Trophoblast cell (in vitro differentiated cells and primary cell): ENCODE measurements around the gene PKD2L1.
A peak's percentile ranks its signal among the peaks of the same experiment; 100 is the strongest.

Source experiments
- DNase-seq, 2 donors: peaks; one replicate each; pipeline ENCODE4 v3.0.0-alpha.2; 2016
- H2AFZ ChIP-seq: 2 replicates; pipeline ENCODE4 v1.6.1; 2013; ENCODE audit warnings: low read length, moderate library complexity, mild to moderate bottlenecking; ENCODE audit not compliant: insufficient read depth, poor library complexity
- H2AK5ac ChIP-seq: 2 replicates; pipeline ENCODE4 v1.6.1; 2013; ENCODE audit warnings: mild to moderate bottlenecking, low read length
- H2BK120ac ChIP-seq: 2 replicates; pipeline ENCODE4 v1.6.1; 2013; ENCODE audit warnings: low read length, mild to moderate bottlenecking, moderate library complexity; ENCODE audit not compliant: insufficient read depth, poor library complexity
- H2BK12ac ChIP-seq: 2 replicates; pipeline ENCODE4 v1.6.1; 2013; ENCODE audit warnings: mild to moderate bottlenecking, low read length, moderate library complexity
- H2BK5ac ChIP-seq: 2 replicates; pipeline ENCODE4 v1.6.1; 2013; ENCODE audit warnings: low read length, low read depth, moderate library complexity, mild to moderate bottlenecking; ENCODE audit not compliant: poor library complexity
- H3K14ac ChIP-seq: 2 replicates; pipeline ENCODE4 v1.6.1; 2013; ENCODE audit warnings: mild to moderate bottlenecking, low read length
- H3K18ac ChIP-seq: 2 replicates; pipeline ENCODE4 v1.6.1; 2013; ENCODE audit warnings: mild to moderate bottlenecking, low read length
- H3K23ac ChIP-seq: 2 replicates; pipeline ENCODE4 v1.6.1; 2013; ENCODE audit warnings: low read length
- H3K27ac ChIP-seq: 2 replicates; pipeline ENCODE4 v1.5.1; 2013; ENCODE audit warnings: low read depth, mild to moderate bottlenecking, inconsistent platforms, low read length, moderate library complexity
- H3K27me3 ChIP-seq: 2 replicates; pipeline ENCODE4 v1.6.1; 2013; ENCODE audit warnings: inconsistent platforms, mild to moderate bottlenecking, low read length, moderate library complexity; ENCODE audit not compliant: insufficient read depth
- H3K36me3 ChIP-seq, 2 experiments: 1 replicate in 1 of 2; 2 replicates in 1 of 2; pipeline ENCODE4 v1.6.1; 2013; ENCODE audit warnings: low read length in 2 of 2, mild to moderate bottlenecking in 2 of 2, moderate library complexity in 1 of 2; ENCODE audit not compliant: insufficient read depth in 2 of 2, control insufficient read depth in 1 of 2
- H3K4ac ChIP-seq: 2 replicates; pipeline ENCODE4 v1.6.1; 2013; ENCODE audit warnings: low read depth, mild to moderate bottlenecking, low read length, moderate library complexity
- H3K4me1 ChIP-seq, 2 experiments: 1 replicate in 1 of 2; 2 replicates in 1 of 2; pipeline ENCODE4 v1.6.1; 2013; ENCODE audit warnings: low read length in 2 of 2, mild to moderate bottlenecking in 2 of 2, moderate library complexity in 1 of 2; ENCODE audit not compliant: insufficient read depth in 2 of 2, control insufficient read depth in 1 of 2
- H3K4me2 ChIP-seq: 2 replicates; pipeline ENCODE4 v1.6.1; 2013; ENCODE audit warnings: inconsistent platforms, mild to moderate bottlenecking, low read length, moderate library complexity
- H3K4me3 ChIP-seq: 2 replicates; pipeline ENCODE4 v1.5.1; 2013; ENCODE audit warnings: mild to moderate bottlenecking, low read depth, low read length, inconsistent platforms
- H3K79me1 ChIP-seq: one replicate; pipeline ENCODE4 v1.6.1; 2013; ENCODE audit warnings: low read length
- H3K79me2 ChIP-seq: 2 replicates; pipeline ENCODE4 v1.6.1; 2013; ENCODE audit warnings: low read length, mild to moderate bottlenecking; ENCODE audit not compliant: control insufficient read depth, insufficient read depth, poor library complexity
- H3K9ac ChIP-seq: 2 replicates; pipeline ENCODE4 v1.6.1; 2013; ENCODE audit warnings: mild to moderate bottlenecking, low read length
- H3K9me3 ChIP-seq: 2 replicates; pipeline ENCODE4 v1.6.1; 2013; ENCODE audit warnings: low read depth, mild to moderate bottlenecking, control low read depth, inconsistent platforms, low read length; ENCODE audit not compliant: insufficient read depth
- H4K12ac ChIP-seq: 2 replicates; pipeline ENCODE4 v1.6.1; 2013; ENCODE audit warnings: low read depth, mild to moderate bottlenecking, low read length, moderate library complexity
- H4K8ac ChIP-seq: 2 replicates; pipeline ENCODE4 v1.6.1; 2013; ENCODE audit warnings: low read depth, mild to moderate bottlenecking, low read length, moderate library complexity
- H4K91ac ChIP-seq: one replicate; pipeline ENCODE4 v1.6.1; 2013; ENCODE audit warnings: low read depth, mild to moderate bottlenecking, low read length, moderate library complexity
- WGBS: extraction: QIAGEN DNeasy Blood & Tissue Kit; methylation state at CpG from one replicate; pipeline ENCODE4 v1.1.7; 2013; ENCODE audit warnings: missing lambda C conversion rate; ENCODE audit not compliant: insufficient read length, insufficient coverage; ENCODE audit errors: extremely low coverage; 5-methylcytosine and 5-hydroxymethylcytosine counted together

The PKD2L1 gene

GRCh38 chr10:100344241-100344788 is 14.3 kb upstream of the PKD2L1 start:
- H3K79me2 ChIP-seq = peaks cover 25% of the 10 kb centered on the region
- H3K9ac ChIP-seq = no peak overlapping the region
- H4K8ac ChIP-seq = no peak overlapping the region
- no peak overlapping the region for H3K23ac ChIP-seq
- no peak for DNase-seq
- no peak overlapping the region for H4K91ac ChIP-seq
- H3K27me3 ChIP-seq = no peaks in the 10 kb centered on the region
- no peak overlapping the region for H3K18ac ChIP-seq
- H2BK12ac ChIP-seq = peak overlapping the region; percentile 42
- H3K14ac ChIP-seq = no peak overlapping the region
- no peak overlapping the region for H2AK5ac ChIP-seq
- no peak overlapping the region for H2BK120ac ChIP-seq
- no peak overlapping the region for H2BK5ac ChIP-seq
- no peaks in the 10 kb centered on the region for H3K9me3 ChIP-seq
- no peak overlapping the region for H2AFZ ChIP-seq
- peaks cover 16 to 19% of the 10 kb centered on the region in 2 experiments for H3K4me1 ChIP-seq
- H3K4me3 ChIP-seq = no peak overlapping the region
- no peak overlapping the region for H4K12ac ChIP-seq
- no CpG with 5 or more reads among the region's 3 CpGs for WGBS
- H3K4ac ChIP-seq = no peak overlapping the region
- no peak overlapping the region for H3K4me2 ChIP-seq
- peaks cover 14 to 15% of the 10 kb centered on the region in 2 experiments for H3K36me3 ChIP-seq
- no peak overlapping the region for H3K27ac ChIP-seq
- H3K79me1 ChIP-seq = peaks cover 33% of the 10 kb centered on the region

- no peak overlapping the region for H3K4me2 ChIP-seq
- H4K8ac ChIP-seq = peak overlapping the region; percentile 22
- no peak overlapping the region for H3K4me3 ChIP-seq
- H3K36me3 ChIP-seq = no peaks in the 10 kb centered on the region
- DNase-seq = no peak
- no peak overlapping the region for H3K14ac ChIP-seq
- WGBS = no CpG with 5 or more reads among the region's 7 CpGs
- peak overlapping the region; percentile 2 for H4K91ac ChIP-seq
- H3K27ac ChIP-seq = no peak overlapping the region
- no peak overlapping the region for H3K18ac ChIP-seq
- H4K12ac ChIP-seq = no peak overlapping the region
- H2BK5ac ChIP-seq = peak overlapping the region; percentile 12
- no peak overlapping the region for H3K23ac ChIP-seq
- H3K4ac ChIP-seq = no peak overlapping the region
- H2BK12ac ChIP-seq = peak overlapping the region; percentile 80
- peaks cover 9% of the 10 kb centered on the region for H3K79me2 ChIP-seq
- no peak overlapping the region for H3K9ac ChIP-seq
- H3K4me1 ChIP-seq = peaks cover 9 to 13% of the 10 kb centered on the region in 2 experiments
- no peaks in the 10 kb centered on the region for H3K9me3 ChIP-seq
- H2AK5ac ChIP-seq = no peak overlapping the region
- H2AFZ ChIP-seq = peak overlapping the region; percentile 17
- peaks cover 22% of the 10 kb centered on the region for H3K79me1 ChIP-seq
- peak overlapping the region; percentile 61 for H2BK120ac ChIP-seq
- no peaks in the 10 kb centered on the region for H3K27me3 ChIP-seq
Measured at GRCh38 chr10:100342627-100342972, 12.6 kb upstream of the PKD2L1 start.

- no peak overlapping the region for H4K12ac ChIP-seq
Measured at GRCh38 chr10:100341953-100342626, 12.1 kb upstream of the PKD2L1 start.

GRCh38 chr10:100340948-100341847 is 11.2 kb upstream of the PKD2L1 start:
- WGBS = no CpG with 5 or more reads among the region's 12 CpGs
- Histone ChIP-seq H4K8ac (no peak overlapping the region), H3K14ac (peak overlapping the region; percentile 7), H3K9ac (no peak overlapping the region), H3K4me2 (no peak overlapping the region), H2BK12ac (peak overlapping the region; percentile 39), H3K23ac (no peak overlapping the region), H3K9me3 (no peaks in the 10 kb centered on the region), H3K4me1 (peaks cover 9 to 13% of the 10 kb centered on the region in 2 experiments), H2BK5ac (no peak overlapping the region), H3K27me3 (no peaks in the 10 kb centered on the region), H3K18ac (peak overlapping the region; percentile 13), H3K79me2 (no peaks in the 10 kb centered on the region), H2AFZ (no peak overlapping the region), H4K91ac (peak overlapping the region; percentile 12), H3K4ac (no peak overlapping the region), H3K36me3 (no peaks in the 10 kb centered on the region), H2AK5ac (no peak overlapping the region), H3K27ac (no peak overlapping the region), H2BK120ac (no peak overlapping the region), H3K79me1 (peaks cover 11% of the 10 kb centered on the region), H3K4me3 (no peak overlapping the region), H4K12ac (no peak overlapping the region)
- DNase-seq = no peak

More at GRCh38 chr10:100341953-100342626, 12.1 kb upstream of the PKD2L1 start:
- Histone ChIP-seq H3K4me1 (peaks cover 9 to 13% of the 10 kb centered on the region in 2 experiments), H3K4me3 (no peak overlapping the region), H3K27ac (peak overlapping the region; percentile 11), H3K27me3 (no peaks in the 10 kb centered on the region), H3K9me3 (no peaks in the 10 kb centered on the region), H3K79me2 (peaks cover 4% of the 10 kb centered on the region), H3K4ac (no peak overlapping the region), H3K9ac (no peak overlapping the region), H3K23ac (no peak overlapping the region), H3K14ac (no peak overlapping the region), H3K18ac (no peak overlapping the region), H2BK12ac (peak overlapping the region; percentile 3), H4K8ac (peak overlapping the region; percentile 22), H3K4me2 (no peak overlapping the region), H4K91ac (peak overlapping the region; percentile 8), H2BK120ac (peak overlapping the region; percentile 61), H2AK5ac (no peak overlapping the region), H3K36me3 (no peaks in the 10 kb centered on the region), H2BK5ac (no peak overlapping the region), H3K79me1 (peaks cover 17% of the 10 kb centered on the region), H2AFZ (peak overlapping the region; percentile 17)
- peak; percentile 73 to 89 for DNase-seq
- no CpG with 5 or more reads among the region's 9 CpGs for WGBS
